Activated T-helper 17 cell treated with anti-CD3 and anti-CD28 coated beads, Interleukin-2, amount 50 U/mL, for 72 hours (primary cell): ENCODE results near the gene PBX3. TPM values are rescaled to one million over a fixed set of nuclear protein-coding genes. Genes with fewer than 3 reads are reported as not detected.

ENCODE experiments used
- total RNA-seq, 2 donors: library from RNA; stranded (reverse); gene quantifications; one replicate each; pipeline ENCODE4 v1.2.3, GENCODE V29; 2022

Gene PBX3
- total RNA-seq, 2 donors from 2014 or later, result 8.5 to 15.8 TPM

Other genes starting within 250 kb of the PBX3 start
- gene MAPKAP1, start 40.2 kb upstream of the PBX3 start, total RNA-seq, result 10 to 100 TPM; 42.2 to 66.5 TPM